GM12875 (cell line): Measurements from ENCODE around the gene XXYLT1.

Source experiments
- H3K4me3 ChIP-seq: one replicate; pipeline ENCODE4 v1.5.1; 2011; ENCODE audit warnings: low read depth, low read length, control low read depth
- CTCF ChIP-seq: IDR thresholded peaks from 2 replicates; pipeline ENCODE4 v1.5.1; 2011; ENCODE audit warnings: low read depth, mild to moderate bottlenecking, control low read depth, inconsistent platforms, low read length, moderate library complexity, borderline replicate concordance; ENCODE audit not compliant: insufficient read depth

XXYLT1 gene

GRCh38 chr3:195063581-195064193, 207.3 kb downstream of the XXYLT1 start:
- TF ChIP-seq CTCF, result no peak
- H3K4me3 ChIP-seq, result no peak overlapping the region

- no peak overlapping the region for H3K4me3 ChIP-seq
- no peak for TF ChIP-seq CTCF
Observed at GRCh38 chr3:195062866-195063540, 208.0 kb downstream of the XXYLT1 start.

GRCh38 chr3:195061756-195062655, 209.0 kb downstream of the XXYLT1 start:
- no peak overlapping the region for H3K4me3 ChIP-seq
- TF ChIP-seq CTCF, result no peak

- H3K4me3 ChIP-seq, result no peak overlapping the region
- TF ChIP-seq CTCF, result no peak
Observed at GRCh38 chr3:195060531-195061291, 210.2 kb downstream of the XXYLT1 start.

- TF ChIP-seq CTCF, result no peak
- no peak overlapping the region for H3K4me3 ChIP-seq
Observed at GRCh38 chr3:195060217-195060481, 210.8 kb downstream of the XXYLT1 start.

GRCh38 chr3:195059471-195060216, 211.3 kb downstream of the XXYLT1 start:
- no peak for TF ChIP-seq CTCF

More at GRCh38 chr3:195059471-195060216, 211.3 kb downstream of the XXYLT1 start:
- H3K4me3 ChIP-seq, result no peak overlapping the region
